NCI-H128 (cell line): ENCODE data around the gene ADARB2.
"Not testable (repeated sequence)": the region's sequence is repeated elsewhere in the genome, so short reads cannot be mapped to it uniquely, and the experiment has no call there.

ENCODE experiments used
- DNase-seq: peaks from one replicate; lab custom pipeline; 2025; ENCODE audit not compliant: unreplicated experiment; lab: John Stamatoyannopoulos, UW

The ADARB2 gene

GRCh38 chr10:1402016-1402770 lies 335.1 kb downstream of the ADARB2 start:
- DNase-seq, result no peak

GRCh38 chr10:1401071-1401965 lies 336.0 kb downstream of the ADARB2 start:
- DNase-seq, result no peak

GRCh38 chr10:1400101-1401070 lies 336.9 kb downstream of the ADARB2 start:
- no peak for DNase-seq

- no peak for DNase-seq
These were observed 337.8 kb downstream of the ADARB2 start for GRCh38 chr10:1399431-1400100.

- no peak for DNase-seq
These were observed 338.5 kb downstream of the ADARB2 start for GRCh38 chr10:1398626-1399410.

- DNase-seq, result not testable (repeated sequence)
These were observed 339.2 kb downstream of the ADARB2 start for GRCh38 chr10:1398116-1398515.

GRCh38 chr10:1396297-1396635 lies 341.1 kb downstream of the ADARB2 start:
- DNase-seq, result no peak

GRCh38 chr10:1395481-1396296 lies 341.6 kb downstream of the ADARB2 start:
- no peak for DNase-seq

- no peak for DNase-seq
These were observed 342.3 kb downstream of the ADARB2 start for GRCh38 chr10:1395025-1395480.

GRCh38 chr10:1394155-1394912 lies 343.0 kb downstream of the ADARB2 start:
- DNase-seq, result no peak

- DNase-seq, result no peak
These were observed 343.8 kb downstream of the ADARB2 start for GRCh38 chr10:1393481-1393880.

GRCh38 chr10:1392127-1392526 lies 345.2 kb downstream of the ADARB2 start:
- no peak for DNase-seq

- DNase-seq, result no peak
These were observed 347.1 kb downstream of the ADARB2 start for GRCh38 chr10:1390200-1390599.

GRCh38 chr10:1384026-1384425 lies 353.3 kb downstream of the ADARB2 start:
- no peak for DNase-seq

GRCh38 chr10:1382711-1383110 lies 354.6 kb downstream of the ADARB2 start:
- no peak for DNase-seq

- no peak for DNase-seq
These were observed 356.0 kb downstream of the ADARB2 start for GRCh38 chr10:1381339-1381738.

- DNase-seq, result no peak
These were observed 357.1 kb downstream of the ADARB2 start for GRCh38 chr10:1380088-1380671.

- DNase-seq, result no peak
These were observed 357.7 kb downstream of the ADARB2 start for GRCh38 chr10:1379601-1380000.
